WTC11 (cell line): ENCODE data around the gene EIF4ENIF1. TPM values are rescaled to one million over a fixed set of nuclear protein-coding genes. Genes with fewer than 3 reads are reported as not detected.
"Not testable (repeated sequence)": the region's sequence is repeated elsewhere in the genome, so short reads cannot be mapped to it uniquely, and the experiment has no call there.

Experiments
- ATAC-seq: fragments of 200-7000 bp; cut with Tn5 transposase; 2 replicates; pipeline ENCODE4 v1.10.0; 2021; ENCODE audit warnings: mild to moderate bottlenecking, moderate library complexity
- CTCF ChIA-PET: fragments of 300-600 bp; sonication (Branson Sonifier 250); formaldehyde crosslinking; loops from one replicate; lab custom pipeline; 2021; ENCODE audit warnings: antibody characterized with exemption; lab: Charles Lee
- POLR2A ChIA-PET: fragments of 350-600 bp; sonication (Branson Sonifier 250); formaldehyde crosslinking; loops from one replicate; lab custom pipeline; 2021; ENCODE audit warnings: antibody characterized with exemption; lab: Charles Lee
- DNase-seq: peaks from one replicate; pipeline ENCODE4 v3.0.0; 2021; ENCODE audit warnings: low spot score
- H3K27ac Mint-ChIP-seq: 2 replicates; pipeline ENCODE4 v1.8.0; 2021; ENCODE audit warnings: mixed read lengths
- H3K27me3 Mint-ChIP-seq: 2 replicates; pipeline ENCODE4 v1.8.0; 2021; ENCODE audit warnings: low read depth, mild to moderate bottlenecking, moderate library complexity, mixed read lengths
- H3K36me3 Mint-ChIP-seq: 2 replicates; pipeline ENCODE4 v1.8.0; 2021; ENCODE audit warnings: mixed read lengths
- H3K4me1 Mint-ChIP-seq: 2 replicates; pipeline ENCODE4 v1.8.0; 2022; ENCODE audit warnings: mixed read lengths
- H3K4me3 Mint-ChIP-seq: 2 replicates; pipeline ENCODE4 v1.8.0; 2021; ENCODE audit warnings: mild to moderate bottlenecking, moderate library complexity, mixed read lengths
- H3K9me3 Mint-ChIP-seq: 2 replicates; pipeline ENCODE4 v1.8.0; 2021; ENCODE audit warnings: mixed read lengths
- CBFB ChIP-seq: sonication (generic); formaldehyde crosslinking; IDR thresholded peaks from 2 replicates; pipeline ENCODE4 v1.8.1; 2022; ENCODE audit warnings: mild to moderate bottlenecking, low read depth, missing genetic modification reagents
- CREM ChIP-seq: sonication (generic); formaldehyde crosslinking; IDR thresholded peaks from 2 replicates; pipeline ENCODE4 v1.8.1; 2022; ENCODE audit warnings: mild to moderate bottlenecking, missing genetic modification reagents, moderate library complexity
- JAZF1 ChIP-seq: fragments of 250-450 bp; sonication (Bioruptor Pico); IDR thresholded peaks from 2 replicates; pipeline ENCODE4 v1.9.0; 2021; ENCODE audit warnings: moderate library complexity, mild to moderate bottlenecking, inconsistent platforms
- KAT7 ChIP-seq: sonication (generic); formaldehyde crosslinking; IDR thresholded peaks from 2 replicates; pipeline ENCODE4 v1.8.1; 2023; ENCODE audit warnings: missing genetic modification reagents, mild to moderate bottlenecking, borderline replicate concordance
- NFYB ChIP-seq: sonication (generic); formaldehyde crosslinking; conservative IDR thresholded peaks from 2 replicates; pipeline ENCODE4 v1.8.0; 2022; ENCODE audit warnings: low read depth, missing genetic modification reagents
- PRRX2 ChIP-seq: fragments of 250-450 bp; sonication (Bioruptor Pico); IDR thresholded peaks from 2 replicates; pipeline ENCODE4 v1.8.0; 2021; ENCODE audit warnings: mild to moderate bottlenecking
- TCF7 ChIP-seq: sonication (generic); formaldehyde crosslinking; IDR thresholded peaks from 2 replicates; pipeline ENCODE4 v1.8.0; 2022; ENCODE audit warnings: mild to moderate bottlenecking, low read depth, missing genetic modification reagents, moderate library complexity
- TEAD1 ChIP-seq: sonication (generic); formaldehyde crosslinking; IDR thresholded peaks from 2 replicates; pipeline ENCODE4 v1.8.0; 2022; ENCODE audit warnings: mild to moderate bottlenecking, missing genetic modification reagents
- ZNF263 ChIP-seq: sonication (generic); formaldehyde crosslinking; IDR thresholded peaks from 2 replicates; pipeline ENCODE4 v1.8.1; 2022; ENCODE audit warnings: low read depth, mild to moderate bottlenecking, moderate library complexity, missing genetic modification reagents
- ZNF396 ChIP-seq: fragments of 250-450 bp; sonication (Bioruptor Pico); IDR thresholded peaks from 2 replicates; pipeline ENCODE4 v1.8.0; 2021; ENCODE audit warnings: mild to moderate bottlenecking, moderate library complexity, borderline replicate concordance
- ZNF416 ChIP-seq: fragments of 250-450 bp; sonication (Bioruptor Pico); IDR thresholded peaks from 2 replicates; pipeline ENCODE4 v1.9.0; 2021; ENCODE audit warnings: mild to moderate bottlenecking, inconsistent platforms
- total RNA-seq: library from RNA; stranded (reverse); gene quantifications from 3 replicates; pipeline ENCODE4 v1.2.3, GENCODE V29; 2021
- TF ChIP-seq, protein P1 (sequence below): sonication (generic); formaldehyde crosslinking; IDR thresholded peaks from 2 replicates; pipeline ENCODE4 v1.8.0; 2022; ENCODE audit warnings: mild to moderate bottlenecking, missing genetic modification reagents
- TF ChIP-seq, protein P2 (sequence below): sonication (generic); formaldehyde crosslinking; IDR thresholded peaks from 2 replicates; pipeline ENCODE4 v1.8.0; 2023; ENCODE audit warnings: mild to moderate bottlenecking, missing genetic modification reagents
- TF ChIP-seq, protein P3 (sequence below): sonication (generic); formaldehyde crosslinking; IDR thresholded peaks from 2 replicates; pipeline ENCODE4 v1.8.0; 2022; ENCODE audit warnings: missing genetic modification reagents
- TF ChIP-seq, protein P4 (sequence below): fragments of 250-450 bp; sonication (Bioruptor Pico); IDR thresholded peaks from 2 replicates; pipeline ENCODE4 v1.8.0; 2021; ENCODE audit warnings: mild to moderate bottlenecking
- TF ChIP-seq, protein P5 (sequence below): sonication (generic); formaldehyde crosslinking; IDR thresholded peaks from 2 replicates; pipeline ENCODE4 v1.8.1; 2023; ENCODE audit warnings: mild to moderate bottlenecking, missing genetic modification reagents
- TF ChIP-seq, protein P6 (sequence below): sonication (generic); formaldehyde crosslinking; IDR thresholded peaks from 2 replicates; pipeline ENCODE4 v1.8.0; 2023; ENCODE audit warnings: missing genetic modification reagents

EIF4ENIF1 gene
- total RNA-seq, 1 experiment from 2014 or later = 22.8 TPM

DNA sequence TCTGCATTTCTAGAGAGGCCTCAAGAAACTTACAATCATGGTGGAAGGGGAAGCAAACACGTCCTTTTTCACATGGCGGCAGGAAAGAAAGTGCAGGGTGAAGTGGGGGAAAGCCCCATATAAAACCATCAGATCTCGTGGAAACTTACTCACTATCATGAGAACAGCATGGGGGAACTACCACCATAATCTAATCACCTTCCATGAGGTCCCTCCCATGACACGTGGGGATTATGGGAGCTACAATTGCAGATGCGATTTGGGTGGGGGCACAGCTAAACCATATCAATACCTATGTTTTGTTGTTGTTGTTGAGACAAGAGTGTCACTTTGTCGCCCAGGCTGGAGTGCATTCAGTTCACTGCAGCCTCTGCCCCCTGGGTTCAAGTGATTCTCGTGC, 36.6 kb upstream of the EIF4ENIF1 start (continued):
- TF ChIP-seq JAZF1 (CRISPR knock-in tag) (no peak), ZNF416 (CRISPR knock-in tag) (no peak), ZNF396 (CRISPR knock-in tag) (no peak)
- TF ChIP-seq, protein P1, sequence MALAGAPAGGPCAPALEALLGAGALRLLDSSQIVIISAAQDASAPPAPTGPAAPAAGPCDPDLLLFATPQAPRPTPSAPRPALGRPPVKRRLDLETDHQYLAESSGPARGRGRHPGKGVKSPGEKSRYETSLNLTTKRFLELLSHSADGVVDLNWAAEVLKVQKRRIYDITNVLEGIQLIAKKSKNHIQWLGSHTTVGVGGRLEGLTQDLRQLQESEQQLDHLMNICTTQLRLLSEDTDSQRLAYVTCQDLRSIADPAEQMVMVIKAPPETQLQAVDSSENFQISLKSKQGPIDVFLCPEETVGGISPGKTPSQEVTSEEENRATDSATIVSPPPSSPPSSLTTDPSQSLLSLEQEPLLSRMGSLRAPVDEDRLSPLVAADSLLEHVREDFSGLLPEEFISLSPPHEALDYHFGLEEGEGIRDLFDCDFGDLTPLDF = no peak
- TF ChIP-seq, protein P2, sequence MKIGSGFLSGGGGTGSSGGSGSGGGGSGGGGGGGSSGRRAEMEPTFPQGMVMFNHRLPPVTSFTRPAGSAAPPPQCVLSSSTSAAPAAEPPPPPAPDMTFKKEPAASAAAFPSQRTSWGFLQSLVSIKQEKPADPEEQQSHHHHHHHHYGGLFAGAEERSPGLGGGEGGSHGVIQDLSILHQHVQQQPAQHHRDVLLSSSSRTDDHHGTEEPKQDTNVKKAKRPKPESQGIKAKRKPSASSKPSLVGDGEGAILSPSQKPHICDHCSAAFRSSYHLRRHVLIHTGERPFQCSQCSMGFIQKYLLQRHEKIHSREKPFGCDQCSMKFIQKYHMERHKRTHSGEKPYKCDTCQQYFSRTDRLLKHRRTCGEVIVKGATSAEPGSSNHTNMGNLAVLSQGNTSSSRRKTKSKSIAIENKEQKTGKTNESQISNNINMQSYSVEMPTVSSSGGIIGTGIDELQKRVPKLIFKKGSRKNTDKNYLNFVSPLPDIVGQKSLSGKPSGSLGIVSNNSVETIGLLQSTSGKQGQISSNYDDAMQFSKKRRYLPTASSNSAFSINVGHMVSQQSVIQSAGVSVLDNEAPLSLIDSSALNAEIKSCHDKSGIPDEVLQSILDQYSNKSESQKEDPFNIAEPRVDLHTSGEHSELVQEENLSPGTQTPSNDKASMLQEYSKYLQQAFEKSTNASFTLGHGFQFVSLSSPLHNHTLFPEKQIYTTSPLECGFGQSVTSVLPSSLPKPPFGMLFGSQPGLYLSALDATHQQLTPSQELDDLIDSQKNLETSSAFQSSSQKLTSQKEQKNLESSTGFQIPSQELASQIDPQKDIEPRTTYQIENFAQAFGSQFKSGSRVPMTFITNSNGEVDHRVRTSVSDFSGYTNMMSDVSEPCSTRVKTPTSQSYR (CRISPR knock-in tag) = no peak

DNA sequence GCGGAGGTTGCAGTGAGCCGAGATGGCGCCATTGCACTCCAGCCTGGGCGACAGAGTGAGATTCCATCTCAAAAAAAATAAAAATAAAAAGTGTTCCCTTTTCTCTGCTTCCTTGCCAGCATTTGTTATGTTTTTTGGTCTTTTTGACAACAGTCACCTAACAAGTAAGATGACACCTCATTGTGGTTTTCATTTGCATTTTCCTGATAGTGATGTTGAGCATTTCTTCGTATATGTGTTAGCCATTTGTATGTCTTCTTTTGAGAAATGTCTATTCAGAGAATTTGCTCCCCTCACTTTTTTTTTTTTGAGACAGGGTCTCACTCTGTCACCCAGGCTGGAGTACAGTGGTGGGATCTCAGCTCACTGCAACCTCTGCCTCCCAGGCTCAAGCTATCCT, 34.5 kb upstream of the EIF4ENIF1 start:
- POLR2A ChIA-PET, ATAC-seq: not testable (repeated sequence)

DNA sequence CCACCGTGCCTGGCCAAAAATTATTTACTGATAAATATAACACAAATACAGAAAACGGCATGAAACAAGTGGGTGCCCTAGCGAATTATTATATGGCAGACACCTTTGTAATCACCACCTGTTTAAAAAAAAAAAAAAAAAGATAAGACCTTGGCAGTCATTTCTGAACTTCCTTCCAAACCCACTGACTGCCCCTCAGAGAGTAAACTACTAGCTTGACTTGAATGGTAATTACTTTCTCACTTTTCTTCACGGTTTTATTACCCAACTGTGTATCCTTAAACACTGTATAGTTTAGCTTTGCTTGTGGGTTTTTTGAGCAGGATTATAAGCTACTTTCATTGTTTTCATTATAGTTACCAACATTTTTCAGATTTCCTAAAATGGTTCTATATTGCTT, 30.4 kb upstream of the EIF4ENIF1 start:
- Mint-ChIP-seq H3K27me3 (no peaks in the 10 kb centered on the region), H3K4me1 (peaks cover 13% of the 10 kb centered on the region), H3K4me3 (no peak overlapping the region)
- CTCF ChIA-PET = no interaction called here
- no peak for DNase-seq
- POLR2A ChIA-PET = no interaction called here
- no peak for TF ChIP-seq CBFB
- no peak for TF ChIP-seq NFYB
- TF ChIP-seq, protein P3, sequence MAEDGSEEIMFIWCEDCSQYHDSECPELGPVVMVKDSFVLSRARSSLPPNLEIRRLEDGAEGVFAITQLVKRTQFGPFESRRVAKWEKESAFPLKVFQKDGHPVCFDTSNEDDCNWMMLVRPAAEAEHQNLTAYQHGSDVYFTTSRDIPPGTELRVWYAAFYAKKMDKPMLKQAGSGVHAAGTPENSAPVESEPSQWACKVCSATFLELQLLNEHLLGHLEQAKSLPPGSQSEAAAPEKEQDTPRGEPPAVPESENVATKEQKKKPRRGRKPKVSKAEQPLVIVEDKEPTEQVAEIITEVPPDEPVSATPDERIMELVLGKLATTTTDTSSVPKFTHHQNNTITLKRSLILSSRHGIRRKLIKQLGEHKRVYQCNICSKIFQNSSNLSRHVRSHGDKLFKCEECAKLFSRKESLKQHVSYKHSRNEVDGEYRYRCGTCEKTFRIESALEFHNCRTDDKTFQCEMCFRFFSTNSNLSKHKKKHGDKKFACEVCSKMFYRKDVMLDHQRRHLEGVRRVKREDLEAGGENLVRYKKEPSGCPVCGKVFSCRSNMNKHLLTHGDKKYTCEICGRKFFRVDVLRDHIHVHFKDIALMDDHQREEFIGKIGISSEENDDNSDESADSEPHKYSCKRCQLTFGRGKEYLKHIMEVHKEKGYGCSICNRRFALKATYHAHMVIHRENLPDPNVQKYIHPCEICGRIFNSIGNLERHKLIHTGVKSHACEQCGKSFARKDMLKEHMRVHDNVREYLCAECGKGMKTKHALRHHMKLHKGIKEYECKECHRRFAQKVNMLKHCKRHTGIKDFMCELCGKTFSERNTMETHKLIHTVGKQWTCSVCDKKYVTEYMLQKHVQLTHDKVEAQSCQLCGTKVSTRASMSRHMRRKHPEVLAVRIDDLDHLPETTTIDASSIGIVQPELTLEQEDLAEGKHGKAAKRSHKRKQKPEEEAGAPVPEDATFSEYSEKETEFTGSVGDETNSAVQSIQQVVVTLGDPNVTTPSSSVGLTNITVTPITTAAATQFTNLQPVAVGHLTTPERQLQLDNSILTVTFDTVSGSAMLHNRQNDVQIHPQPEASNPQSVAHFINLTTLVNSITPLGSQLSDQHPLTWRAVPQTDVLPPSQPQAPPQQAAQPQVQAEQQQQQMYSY (CRISPR knock-in tag) = no peak
- TF ChIP-seq, all 79 proteins: peak for 0
- no peak for ATAC-seq
- no peaks in the 10 kb centered on the region; the same call in 1 of the 2 replicates for H3K36me3 Mint-ChIP-seq
- no peak overlapping the region for H3K27ac Mint-ChIP-seq
- no peaks in the 10 kb centered on the region for H3K9me3 Mint-ChIP-seq

More for the DNA sequence above, 34.5 kb upstream of the EIF4ENIF1 start:
- H3K9me3 Mint-ChIP-seq, H3K27me3 Mint-ChIP-seq, H3K4me3 Mint-ChIP-seq, H3K36me3 Mint-ChIP-seq, H3K4me1 Mint-ChIP-seq, H3K27ac Mint-ChIP-seq, CTCF ChIA-PET, DNase-seq: not testable (repeated sequence)

DNA sequence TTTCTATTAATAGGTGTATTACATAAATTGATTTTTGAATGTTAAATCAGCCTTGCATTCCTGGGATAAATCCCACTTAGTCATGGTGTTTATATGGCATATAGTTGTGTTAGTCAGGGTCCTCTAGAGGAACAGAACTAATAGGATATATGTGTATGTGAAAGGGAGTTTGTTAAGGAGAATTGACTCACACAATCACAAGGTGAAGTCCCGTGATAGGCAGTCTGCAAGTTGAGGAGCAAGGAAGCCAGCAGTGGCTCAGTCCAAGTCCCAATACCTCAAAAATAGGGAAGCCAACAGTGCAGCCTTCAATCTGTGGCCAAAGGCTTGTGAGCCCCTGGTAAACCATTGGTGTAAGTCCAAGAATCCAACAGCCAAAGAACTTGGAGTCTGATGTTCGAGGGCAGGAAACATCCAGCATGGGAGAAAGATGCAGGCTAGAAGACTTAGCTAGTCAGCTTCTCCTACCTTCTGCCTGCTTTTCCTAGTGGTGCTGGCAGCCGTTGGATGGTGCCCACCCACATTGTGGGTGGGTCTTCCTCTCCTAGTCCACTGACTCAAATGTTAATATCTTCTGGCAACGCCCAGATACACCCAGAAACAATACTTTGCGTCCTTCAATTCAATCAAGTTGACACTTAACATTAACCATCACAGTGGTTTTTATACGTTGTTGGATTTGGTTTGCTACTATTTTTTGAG, 19.6 kb upstream of the EIF4ENIF1 start:
- ChIA-PET POLR2A (no interaction called here), CTCF (no interaction called here)
- no peak for TF ChIP-seq TEAD1
- H3K4me3 Mint-ChIP-seq = no peak overlapping the region
- no peaks in the 10 kb centered on the region; the same call in 1 of the 2 replicates for H3K4me1 Mint-ChIP-seq
- H3K27ac Mint-ChIP-seq = no peak overlapping the region
- H3K9me3 Mint-ChIP-seq = peaks cover 9% of the 10 kb centered on the region
- H3K27me3 Mint-ChIP-seq = no peaks in the 10 kb centered on the region
- DNase-seq (no peak), ATAC-seq (no peak)
- peaks cover 25% of the 10 kb centered on the region for H3K36me3 Mint-ChIP-seq

DNA sequence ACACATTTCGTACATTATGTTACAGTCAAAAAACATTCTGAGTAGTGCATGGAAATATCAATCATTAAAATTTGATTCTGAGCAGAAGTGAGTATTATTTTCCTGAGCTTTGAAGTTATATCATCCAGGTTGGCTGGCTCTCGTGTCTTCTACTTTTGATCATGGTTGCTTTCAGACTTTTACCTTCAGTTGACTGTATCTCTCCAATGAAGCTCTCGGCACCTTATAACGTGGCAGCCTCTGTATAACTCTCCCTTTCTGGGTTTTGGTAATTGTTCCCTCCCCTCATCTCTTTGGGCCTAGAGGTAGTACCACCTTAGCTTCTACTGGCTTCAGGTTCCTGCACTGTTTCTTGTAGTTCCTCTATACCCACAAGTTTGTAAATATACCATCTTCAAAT, 18.9 kb upstream of the EIF4ENIF1 start:
- peaks cover 9% of the 10 kb centered on the region for H3K9me3 Mint-ChIP-seq
- ATAC-seq = no peak
- H3K27me3 Mint-ChIP-seq = no peaks in the 10 kb centered on the region
- ChIA-PET CTCF (interaction anchor here (1.2 kb wide), 1 partner anchor 13 kb away, joined by 3 read pairs; the partner anchor contains the start of gene SFI1), POLR2A (no interaction called here)
- no peak overlapping the region for H3K27ac Mint-ChIP-seq
- DNase-seq = no peak
- H3K4me3 Mint-ChIP-seq = no peak overlapping the region
- H3K4me1 Mint-ChIP-seq = peaks cover 4% of the 10 kb centered on the region
- peaks cover 25% of the 10 kb centered on the region for H3K36me3 Mint-ChIP-seq
- TF ChIP-seq, protein P4, sequence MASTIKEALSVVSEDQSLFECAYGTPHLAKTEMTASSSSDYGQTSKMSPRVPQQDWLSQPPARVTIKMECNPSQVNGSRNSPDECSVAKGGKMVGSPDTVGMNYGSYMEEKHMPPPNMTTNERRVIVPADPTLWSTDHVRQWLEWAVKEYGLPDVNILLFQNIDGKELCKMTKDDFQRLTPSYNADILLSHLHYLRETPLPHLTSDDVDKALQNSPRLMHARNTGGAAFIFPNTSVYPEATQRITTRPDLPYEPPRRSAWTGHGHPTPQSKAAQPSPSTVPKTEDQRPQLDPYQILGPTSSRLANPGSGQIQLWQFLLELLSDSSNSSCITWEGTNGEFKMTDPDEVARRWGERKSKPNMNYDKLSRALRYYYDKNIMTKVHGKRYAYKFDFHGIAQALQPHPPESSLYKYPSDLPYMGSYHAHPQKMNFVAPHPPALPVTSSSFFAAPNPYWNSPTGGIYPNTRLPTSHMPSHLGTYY (CRISPR knock-in tag) = no peak
- no peak for TF ChIP-seq KAT7 (CRISPR knock-in tag)
- no peak for TF ChIP-seq ZNF263 (CRISPR knock-in tag)
- TF ChIP-seq, protein P5, sequence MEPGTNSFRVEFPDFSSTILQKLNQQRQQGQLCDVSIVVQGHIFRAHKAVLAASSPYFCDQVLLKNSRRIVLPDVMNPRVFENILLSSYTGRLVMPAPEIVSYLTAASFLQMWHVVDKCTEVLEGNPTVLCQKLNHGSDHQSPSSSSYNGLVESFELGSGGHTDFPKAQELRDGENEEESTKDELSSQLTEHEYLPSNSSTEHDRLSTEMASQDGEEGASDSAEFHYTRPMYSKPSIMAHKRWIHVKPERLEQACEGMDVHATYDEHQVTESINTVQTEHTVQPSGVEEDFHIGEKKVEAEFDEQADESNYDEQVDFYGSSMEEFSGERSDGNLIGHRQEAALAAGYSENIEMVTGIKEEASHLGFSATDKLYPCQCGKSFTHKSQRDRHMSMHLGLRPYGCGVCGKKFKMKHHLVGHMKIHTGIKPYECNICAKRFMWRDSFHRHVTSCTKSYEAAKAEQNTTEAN = no peak
- TF ChIP-seq TCF7 (CRISPR knock-in tag) = no peak
- no peak for TF ChIP-seq CREM (CRISPR knock-in tag)
- no peak for TF ChIP-seq PRRX2 (CRISPR knock-in tag)
- TF ChIP-seq, protein P6, sequence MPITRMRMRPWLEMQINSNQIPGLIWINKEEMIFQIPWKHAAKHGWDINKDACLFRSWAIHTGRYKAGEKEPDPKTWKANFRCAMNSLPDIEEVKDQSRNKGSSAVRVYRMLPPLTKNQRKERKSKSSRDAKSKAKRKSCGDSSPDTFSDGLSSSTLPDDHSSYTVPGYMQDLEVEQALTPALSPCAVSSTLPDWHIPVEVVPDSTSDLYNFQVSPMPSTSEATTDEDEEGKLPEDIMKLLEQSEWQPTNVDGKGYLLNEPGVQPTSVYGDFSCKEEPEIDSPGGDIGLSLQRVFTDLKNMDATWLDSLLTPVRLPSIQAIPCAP = no peak
